Measurements from ENCODE around the gene EVX1.

DNA sequence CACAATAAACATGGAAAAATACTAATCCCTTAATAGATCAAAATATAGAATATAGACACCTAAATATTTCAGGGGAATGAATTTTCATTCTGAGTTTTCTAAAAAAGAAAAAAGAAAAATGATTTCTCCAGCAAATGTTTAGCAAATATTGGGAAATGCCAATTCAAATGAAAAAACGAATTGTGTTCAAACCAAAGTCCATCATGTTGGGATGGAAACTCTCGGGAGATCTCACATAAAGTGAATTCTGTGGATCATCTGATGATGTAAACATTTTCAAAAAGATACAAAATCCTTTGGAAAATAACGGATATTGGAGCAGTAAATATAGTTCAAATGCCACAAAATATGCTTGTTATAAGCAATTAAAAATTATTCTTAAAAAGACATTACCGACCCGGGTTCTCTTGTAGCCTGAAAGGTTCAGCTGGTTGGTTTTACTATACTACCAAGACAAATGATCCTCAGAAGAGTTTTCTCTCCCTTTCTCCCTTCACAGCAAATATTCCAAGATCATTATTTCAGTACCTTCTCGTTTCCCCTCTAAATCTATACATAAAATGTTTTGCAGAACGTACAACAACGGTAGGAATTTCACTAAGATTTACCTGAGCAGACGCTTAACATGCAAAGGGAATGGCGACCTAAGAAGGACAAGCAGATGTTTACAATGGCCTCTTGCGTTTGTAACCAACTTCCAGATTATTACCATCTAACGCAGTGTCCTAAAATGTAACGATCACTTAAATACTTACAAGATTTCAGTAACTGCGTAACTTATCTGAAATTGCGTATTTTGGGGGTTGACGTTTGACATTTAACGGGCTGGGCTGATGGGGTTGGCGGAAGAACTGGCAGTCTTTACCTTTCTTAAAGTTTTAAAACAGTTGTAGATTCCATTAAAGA is 45.2 kb upstream of the EVX1 start:
- TF ChIP-seq SP1 (IDR thresholded peaks at IDR 0.05) (no peak), FOXA1 (IDR thresholded peaks at IDR 0.05) (no peak), BHLHE40 (IDR thresholded peaks at IDR 0.05; ENCODE audit: borderline replicate concordance) (no peak), ZNF384 (IDR thresholded peaks at IDR 0.05) (no peak), SUZ12 (IDR thresholded peaks at IDR 0.05) (no peak), FOXK2 (IDR thresholded peaks at IDR 0.05) (no peak)

Measured in HEK293T (cell line).